ENCODE results near the gene RPN2.

GRCh38 chr20:37263686-37264085 is 84.6 kb downstream of the RPN2 start:
- no peak for TF ChIP-seq FOSL1 (CRISPR knock-in tag; IDR thresholded peaks at IDR 0.05; ENCODE audit: borderline replicate concordance)
- TF ChIP-seq TFAP4 (IDR thresholded peaks at IDR 0.05; ENCODE audit: borderline replicate concordance, low read depth): no peak
- TF ChIP-seq KAT8 (CRISPR knock-in tag; IDR thresholded peaks at IDR 0.05): no peak
- TF ChIP-seq ESRRA (CRISPR knock-in tag; IDR thresholded peaks at IDR 0.05; ENCODE audit: low read depth): no peak
- no peak for TF ChIP-seq EP300 (IDR thresholded peaks at IDR 0.05; ENCODE audit: low read depth in 2 of 2, low read length in 2 of 2)
- TF ChIP-seq EP300 (CRISPR knock-in tag; IDR thresholded peaks at IDR 0.05; ENCODE audit: borderline replicate concordance): no peak
- TF ChIP-seq PAX8 (CRISPR knock-in tag; IDR thresholded peaks at IDR 0.05; ENCODE audit: borderline replicate concordance): no peak

All from HepG2 (cell line).